Stimulated activated CD8-positive, alpha-beta memory T cell treated with anti-CD3 and anti-CD28 coated beads, Interleukin-12 subunit alpha, Interleukin-12 subunit beta, amount 100 ng/mL, for 4 hours (primary cell): ENCODE results near the gene FBXO21.
"Not testable (repeated sequence)": the region's sequence is repeated elsewhere in the genome, so short reads cannot be mapped to it uniquely, and the experiment has no call there.

Experiments used
- DNase-seq: peaks from one replicate; pipeline ENCODE4 v3.0.0-alpha.2; 2020; ENCODE audit warnings: low read depth

Gene FBXO21

GRCh38 chr12:117199956-117200744 lies 9.9 kb upstream of the FBXO21 start:
- not testable (repeated sequence) for DNase-seq

- DNase-seq: not testable (repeated sequence)
Observed at GRCh38 chr12:117196334-117196733, 6.1 kb upstream of the FBXO21 start.

GRCh38 chr12:117195027-117195426 lies 4.8 kb upstream of the FBXO21 start:
- DNase-seq: not testable (repeated sequence)

DNA sequence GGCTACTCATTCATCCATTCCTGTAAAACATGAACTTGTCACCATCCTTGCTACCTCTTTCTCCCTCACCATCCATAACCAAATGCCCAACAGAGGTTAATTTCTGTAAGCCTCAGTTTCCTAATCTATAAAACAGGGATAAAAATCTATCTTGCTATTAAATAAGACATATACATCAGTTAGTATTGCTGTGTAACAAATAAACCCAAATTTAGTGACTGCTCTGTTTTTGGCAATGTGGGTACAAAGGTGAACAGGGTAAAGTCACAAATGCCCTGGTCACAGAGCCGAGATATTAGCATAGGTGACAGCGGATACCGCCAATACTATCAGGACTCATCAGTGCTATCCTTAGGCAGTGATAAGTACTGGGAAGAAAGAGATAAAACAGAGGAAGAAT lies 3.6 kb upstream of the FBXO21 start:
- no peak for DNase-seq

- not testable (repeated sequence) for DNase-seq
Observed at GRCh38 chr12:117192581-117192980, 2.3 kb upstream of the FBXO21 start.

GRCh38 chr12:117192057-117192456 lies 1.8 kb upstream of the FBXO21 start:
- no peak for DNase-seq

DNA sequence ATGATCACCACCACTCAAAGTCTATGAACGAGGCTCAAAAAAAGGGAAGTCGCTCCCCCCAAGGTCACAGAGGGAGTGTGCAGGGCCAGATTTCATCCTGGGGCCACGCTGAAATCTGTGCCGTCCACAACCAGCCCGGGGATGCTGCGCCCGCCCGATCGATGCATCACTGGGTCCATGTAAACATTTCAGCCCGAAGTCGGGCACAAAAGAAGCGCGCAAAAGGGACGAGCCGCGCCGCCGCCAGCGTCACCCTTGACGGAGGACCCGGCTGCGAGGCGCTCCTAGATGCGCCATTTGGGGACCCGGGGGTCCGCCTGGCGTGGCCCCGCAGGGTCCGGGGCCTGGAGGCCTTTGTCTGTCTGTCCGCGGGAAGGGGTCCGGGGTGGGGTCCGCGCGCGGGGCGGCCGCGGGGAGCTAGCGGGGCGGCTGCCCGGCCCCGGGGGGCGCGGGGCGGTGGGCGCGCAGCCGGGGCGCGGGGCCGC lies 503 bp downstream of the FBXO21 start:
- DNase-seq: no peak

- DNase-seq: no peak
Observed at GRCh38 chr12:117188961-117189724, 1.1 kb downstream of the FBXO21 start.

DNA sequence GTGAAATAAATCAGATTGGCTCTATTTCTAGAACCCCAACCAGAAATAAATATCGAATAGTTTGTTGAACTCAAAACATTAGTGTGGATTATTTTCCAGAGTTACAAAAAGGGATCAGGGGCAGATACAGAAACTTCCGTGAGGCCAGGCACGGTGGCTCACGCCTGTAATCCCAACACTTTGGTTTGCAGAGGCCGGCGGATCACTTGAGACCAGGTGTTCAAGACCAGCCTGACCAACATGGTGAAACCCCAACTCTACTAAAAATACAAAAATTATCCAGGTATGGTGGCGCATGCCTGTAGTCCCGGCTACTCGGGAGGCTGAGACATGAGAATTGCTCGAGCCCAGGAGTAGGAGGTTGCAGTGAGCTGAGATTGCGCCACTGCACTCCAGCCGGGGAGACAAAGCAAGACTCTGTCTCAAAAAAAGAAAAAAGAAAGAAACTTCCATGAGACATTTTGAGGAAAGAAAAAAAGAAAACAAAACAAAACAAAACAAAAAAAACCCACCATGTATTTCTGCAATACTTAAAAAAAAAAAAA lies 2.1 kb downstream of the FBXO21 start:
- DNase-seq: no peak

DNA sequence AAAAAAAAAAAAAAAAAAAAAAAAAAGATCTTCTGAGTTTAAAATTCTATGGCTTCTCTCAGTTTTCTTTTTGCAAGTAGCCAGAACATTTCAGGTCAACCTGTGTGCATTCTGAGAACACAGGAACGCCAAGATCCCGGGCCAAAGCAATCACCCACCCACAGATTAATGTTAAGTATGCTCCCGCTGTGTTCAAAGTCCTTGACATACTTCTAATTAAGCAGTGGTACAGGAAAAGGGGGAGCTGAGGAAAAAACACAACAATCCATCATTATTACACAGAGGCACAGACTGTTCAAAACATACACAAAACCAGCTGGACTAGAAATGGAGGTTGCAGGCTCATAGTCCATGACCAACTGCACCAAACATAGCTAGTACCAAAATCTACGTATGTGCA lies 2.8 kb downstream of the FBXO21 start:
- no peak for DNase-seq

DNA sequence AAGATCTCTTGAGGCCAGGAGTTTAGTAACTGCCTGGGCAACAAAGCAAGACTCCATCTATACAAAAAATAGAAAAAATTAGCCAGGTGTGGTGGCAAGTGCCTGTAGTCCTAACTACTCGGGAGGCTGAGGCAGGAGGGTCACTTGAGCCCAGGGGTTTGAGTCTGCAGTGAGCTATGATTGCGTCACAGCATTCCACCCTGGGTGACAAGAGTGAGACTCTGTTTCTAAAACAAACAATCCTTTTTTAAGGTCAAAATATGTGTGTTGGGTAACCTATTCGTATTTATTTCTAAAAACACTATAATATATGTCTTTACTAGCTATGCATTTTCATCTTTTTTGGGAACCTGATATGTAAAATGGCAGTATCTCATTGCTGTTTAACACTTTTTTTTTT lies 7.4 kb downstream of the FBXO21 start:
- DNase-seq: no peak

DNA sequence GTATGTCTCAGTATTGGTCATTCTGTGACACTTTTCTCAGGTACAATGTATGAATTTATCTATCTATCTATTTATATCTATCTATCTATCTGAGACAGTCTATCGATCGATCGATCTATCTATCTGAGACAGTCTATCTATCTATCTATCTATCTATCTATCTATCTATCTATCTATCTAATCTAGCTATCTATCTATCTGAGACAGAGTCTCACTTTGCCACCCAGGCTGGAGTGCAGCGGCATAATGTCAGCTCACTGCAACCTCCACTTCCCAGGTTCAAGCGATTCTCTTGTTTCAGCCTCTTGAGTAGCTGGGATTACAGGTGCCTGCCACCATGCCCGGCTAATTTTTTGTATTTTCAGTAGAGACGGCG lies 8.8 kb downstream of the FBXO21 start:
- DNase-seq: not testable (repeated sequence)

DNA sequence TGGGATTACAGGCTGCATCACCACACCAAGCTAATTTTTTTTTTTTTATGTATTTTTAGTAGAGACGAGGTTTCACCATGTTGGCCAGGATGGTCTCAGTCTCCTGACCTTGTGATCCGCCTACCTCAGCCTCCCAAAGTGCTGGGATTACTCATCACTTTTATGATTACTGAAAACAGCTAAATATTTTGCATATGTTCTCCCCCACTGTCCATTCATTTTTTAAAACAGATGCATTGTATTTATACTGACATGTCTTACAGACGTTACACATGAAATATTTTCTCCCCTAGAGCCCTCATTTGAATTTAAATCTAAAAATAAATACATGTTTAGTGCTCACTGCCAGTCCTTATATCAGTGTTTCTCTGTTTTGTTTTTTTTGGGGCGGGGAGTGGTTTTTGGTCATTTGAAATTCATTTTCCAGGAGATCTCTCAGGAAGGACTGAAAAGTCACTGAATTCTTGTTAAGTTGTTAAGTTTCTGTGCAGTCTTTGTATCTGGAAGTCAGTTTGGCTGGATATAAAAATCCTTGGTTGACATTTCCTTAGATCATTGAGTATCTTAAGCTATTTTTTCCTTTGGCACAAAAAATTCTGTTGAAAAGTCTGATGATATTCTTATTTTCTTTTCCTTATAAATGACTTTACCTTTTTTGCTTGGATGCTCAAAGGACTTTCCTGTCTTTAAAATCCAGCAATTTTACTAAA lies 9.4 kb downstream of the FBXO21 start:
- DNase-seq: no peak

DNA sequence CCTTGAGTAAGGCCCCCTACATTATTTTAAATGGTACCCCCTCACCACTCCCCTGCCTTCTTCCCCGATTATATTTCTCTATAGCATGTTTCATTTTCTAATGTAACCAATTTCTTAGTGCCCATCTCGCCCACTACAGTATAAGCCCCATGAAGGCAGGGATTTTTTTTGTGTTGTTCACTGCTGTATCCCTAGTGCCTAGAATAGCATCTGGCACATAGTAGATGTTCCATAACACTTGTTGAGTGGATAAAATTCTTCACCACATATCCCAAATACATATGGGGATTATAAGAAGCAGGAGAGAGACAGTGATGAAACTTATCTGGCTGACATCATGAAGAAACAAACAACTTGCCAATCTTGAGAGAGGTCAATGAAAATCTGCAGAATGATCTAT lies 11.5 kb downstream of the FBXO21 start:
- DNase-seq: no peak

DNA sequence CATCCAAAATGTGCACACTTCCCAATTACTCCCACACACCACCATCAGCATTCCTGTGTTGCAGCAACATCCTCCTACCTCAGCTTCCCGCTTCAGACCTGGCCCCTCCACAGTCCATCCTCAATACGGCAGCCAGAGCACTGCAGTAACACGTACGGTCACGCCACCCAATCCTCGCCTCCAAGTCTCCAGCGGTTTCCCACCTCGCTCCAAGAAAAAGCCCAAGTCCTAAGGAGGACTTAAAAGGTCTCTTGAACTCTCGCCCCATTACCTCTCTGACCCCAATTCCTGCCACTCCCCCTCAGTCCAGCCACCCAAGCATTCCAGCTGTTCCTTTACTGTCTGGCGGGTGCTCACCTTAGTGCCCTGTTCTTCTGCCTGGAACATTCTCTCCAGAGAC lies 12.0 kb downstream of the FBXO21 start:
- DNase-seq: no peak

GRCh38 chr12:117172168-117172567 lies 18.1 kb downstream of the FBXO21 start:
- DNase-seq: no peak

DNA sequence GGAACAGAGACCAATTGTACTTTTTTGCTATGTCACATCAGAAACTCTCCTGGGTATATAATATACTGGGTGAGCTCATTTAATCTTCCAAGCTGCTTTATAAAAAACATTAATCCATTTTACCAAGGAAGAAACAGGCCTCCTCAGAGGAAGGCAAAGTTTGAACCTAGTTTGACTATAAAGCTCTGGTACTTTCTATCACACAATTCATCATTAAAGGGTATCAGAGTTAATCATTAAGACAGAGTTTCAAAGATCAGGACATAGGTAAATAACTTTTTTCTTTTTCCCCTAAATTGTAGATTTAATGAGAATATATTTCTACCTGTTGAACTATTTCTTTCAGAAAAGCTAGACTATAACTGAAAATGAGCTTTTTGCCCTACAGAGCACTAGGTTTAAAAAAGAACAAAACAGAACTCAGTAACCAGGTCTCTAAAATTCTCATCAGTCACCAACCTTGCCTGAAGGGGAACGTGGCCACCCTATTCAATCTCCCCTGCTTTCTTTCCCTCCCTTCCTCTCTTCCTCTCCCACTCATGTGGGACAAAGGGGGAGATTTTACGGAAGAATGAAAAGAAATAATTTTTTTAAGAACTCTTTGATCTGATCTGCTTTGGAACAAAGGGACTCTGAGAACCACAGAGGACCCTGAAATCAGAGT lies 18.6 kb downstream of the FBXO21 start:
- DNase-seq: no peak

- DNase-seq: no peak
Observed at GRCh38 chr12:117169548-117169947, 20.7 kb downstream of the FBXO21 start.

DNA sequence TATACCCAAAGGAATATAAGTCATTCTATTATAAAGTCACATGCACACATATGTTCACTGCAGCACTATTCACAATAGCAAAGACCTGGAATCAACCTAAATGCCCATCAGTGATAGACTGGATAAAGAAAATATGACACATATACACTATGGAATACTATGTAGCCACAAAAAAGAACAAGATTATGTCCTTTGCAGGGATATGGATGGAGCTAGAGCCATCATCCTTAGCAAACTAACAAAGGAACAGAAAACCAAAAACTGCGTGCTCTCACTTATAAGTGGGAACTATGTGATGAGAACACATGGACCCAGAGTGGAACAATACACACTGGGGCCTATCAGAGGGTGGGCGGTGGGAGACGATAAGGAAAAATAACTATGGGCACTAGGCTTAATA lies 21.3 kb downstream of the FBXO21 start:
- DNase-seq: no peak

GRCh38 chr12:117167769-117168168 lies 22.5 kb downstream of the FBXO21 start:
- no peak for DNase-seq

- DNase-seq: no peak
Observed at GRCh38 chr12:117166107-117166506, 24.2 kb downstream of the FBXO21 start.

DNA sequence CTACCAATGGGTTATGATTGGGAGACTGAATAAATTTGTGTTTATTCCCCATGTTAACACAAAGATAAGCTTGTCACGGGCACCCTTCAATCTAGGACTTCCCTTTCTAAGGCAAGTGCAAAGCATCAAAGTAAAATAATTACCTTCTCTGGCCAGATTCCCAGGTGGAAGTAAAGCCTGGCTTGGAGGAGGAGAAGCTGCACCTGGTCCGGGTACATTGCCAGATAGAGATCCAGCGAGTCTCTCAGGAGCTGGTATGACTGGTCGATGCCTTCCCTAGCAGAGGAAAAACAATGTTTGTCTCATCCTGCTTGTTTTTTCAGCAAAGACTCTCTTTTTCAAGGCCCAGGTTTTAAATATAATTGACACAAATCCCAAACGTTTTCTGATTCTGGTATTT lies 24.9 kb downstream of the FBXO21 start:
- DNase-seq: no peak
